Adrenal gland (tissue), 5 donors: ENCODE data around the gene ZBTB12.

Source experiments
- POLR2A ChIP-seq, 2 donors: fragments of 450-650 bp; IDR thresholded peaks; one replicate each; pipeline ENCODE4 v1.6.1; 2017; ENCODE audit warnings: antibody characterized with exemption in 2 of 2, mild to moderate bottlenecking in 2 of 2, moderate library complexity in 1 of 2
- TF ChIP-seq, protein P1 (sequence below), 6 experiments: fragments of 450-650 bp in 4 of 6; fragments of 200-600 bp in 2 of 6; sonication (generic) in 1 of 6; IDR thresholded peaks; 1 replicate in 5 of 6; 2 replicates in 1 of 6; pipeline versions ENCODE4 v1.5.1 to v1.8.0; 2016 to 2021; ENCODE audit warnings: antibody characterized with exemption in 6 of 6, mild to moderate bottlenecking in 2 of 6, moderate library complexity in 1 of 6
- donor health status: DM: no; HTN: no; CAD: no.

DNA sequence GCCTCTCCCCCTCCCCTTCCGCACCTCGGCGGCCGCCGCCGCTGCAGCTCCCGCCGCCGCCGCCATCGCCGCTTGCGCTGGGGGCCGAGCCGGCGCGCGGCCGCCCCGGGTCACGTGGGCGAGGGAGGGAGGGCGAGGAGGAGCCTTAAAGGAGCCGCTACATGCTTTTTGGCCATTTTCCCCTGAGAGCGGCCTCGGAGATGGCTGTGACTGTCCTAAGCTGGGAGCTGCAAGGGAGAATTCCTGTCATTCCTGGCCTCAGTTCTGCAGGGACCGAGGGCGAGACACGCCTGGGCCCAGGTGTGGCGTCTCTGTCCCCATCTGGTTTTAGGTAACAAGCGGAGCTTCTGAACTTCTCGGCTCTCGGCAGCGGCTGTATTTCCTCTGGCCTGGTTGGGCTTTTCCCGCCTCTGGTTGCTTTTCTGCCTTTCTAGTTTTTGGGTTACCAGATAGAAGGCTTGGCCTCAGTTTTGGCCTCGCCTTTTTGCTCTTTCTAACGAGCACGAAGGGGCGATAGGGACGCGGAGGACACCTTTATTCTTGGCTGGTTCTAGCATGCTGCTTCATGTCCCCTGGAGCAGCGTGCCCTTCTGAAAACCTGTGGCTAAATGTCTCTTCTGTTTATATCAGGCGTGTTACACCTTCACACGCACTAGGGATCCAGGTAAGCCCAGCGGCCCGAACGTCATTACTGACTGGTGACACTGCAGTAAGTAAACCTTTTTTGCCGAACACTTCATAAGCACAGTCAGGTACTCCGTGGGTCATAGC lies 4.1 kb downstream of the ZBTB12 start, which contains the start of gene EHMT2:
- TF ChIP-seq, protein P1, sequence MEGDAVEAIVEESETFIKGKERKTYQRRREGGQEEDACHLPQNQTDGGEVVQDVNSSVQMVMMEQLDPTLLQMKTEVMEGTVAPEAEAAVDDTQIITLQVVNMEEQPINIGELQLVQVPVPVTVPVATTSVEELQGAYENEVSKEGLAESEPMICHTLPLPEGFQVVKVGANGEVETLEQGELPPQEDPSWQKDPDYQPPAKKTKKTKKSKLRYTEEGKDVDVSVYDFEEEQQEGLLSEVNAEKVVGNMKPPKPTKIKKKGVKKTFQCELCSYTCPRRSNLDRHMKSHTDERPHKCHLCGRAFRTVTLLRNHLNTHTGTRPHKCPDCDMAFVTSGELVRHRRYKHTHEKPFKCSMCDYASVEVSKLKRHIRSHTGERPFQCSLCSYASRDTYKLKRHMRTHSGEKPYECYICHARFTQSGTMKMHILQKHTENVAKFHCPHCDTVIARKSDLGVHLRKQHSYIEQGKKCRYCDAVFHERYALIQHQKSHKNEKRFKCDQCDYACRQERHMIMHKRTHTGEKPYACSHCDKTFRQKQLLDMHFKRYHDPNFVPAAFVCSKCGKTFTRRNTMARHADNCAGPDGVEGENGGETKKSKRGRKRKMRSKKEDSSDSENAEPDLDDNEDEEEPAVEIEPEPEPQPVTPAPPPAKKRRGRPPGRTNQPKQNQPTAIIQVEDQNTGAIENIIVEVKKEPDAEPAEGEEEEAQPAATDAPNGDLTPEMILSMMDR (IDR thresholded peaks at IDR 0.05), result peak in 3 of 6 experiments; percentile 20 to 52 (median 25)
- peak in 1 of 2 donors; percentile 87 for TF ChIP-seq POLR2A (IDR thresholded peaks at IDR 0.05)
